HEK293 (cell line): ENCODE measurements around the gene TNFRSF25.

Experiments used
- CTCF ChIA-PET: fragments of 350-600 bp; formaldehyde crosslinking; extraction: SDS; loops from one replicate; lab custom pipeline; 2021; ENCODE audit warnings: antibody characterized with exemption; lab: Yijun Ruan, JAX
- POLR2A ChIA-PET: fragments of 300-600 bp; formaldehyde crosslinking; extraction: SDS; loops from one replicate; lab custom pipeline; 2020; ENCODE audit warnings: antibody characterized with exemption, inconsistent platforms; lab: Yijun Ruan, JAX
- H3K27ac ChIP-seq: fragments of 200-500 bp; sonication (Bioruptor generic); 2 replicates; pipeline ENCODE4 v1.5.1; 2014; ENCODE audit warnings: low read depth, low read length, control low read depth, inconsistent platforms; ENCODE audit errors: extremely low read depth
- H3K36me3 ChIP-seq, 2 experiments: fragments of 200-500 bp in 1 of 2; sonication (Bioruptor generic) in 1 of 2; 1 replicate in 1 of 2; 2 replicates in 1 of 2; pipeline ENCODE4 v1.5.1; 2014 to 2017; ENCODE audit warnings: inconsistent platforms in 2 of 2, low read length in 2 of 2; ENCODE audit not compliant: control insufficient read depth in 2 of 2, insufficient read depth in 1 of 2
- H3K4me1 ChIP-seq: fragments of 200-500 bp; sonication (Bioruptor generic); 2 replicates; pipeline ENCODE4 v1.5.1; 2014; ENCODE audit warnings: mild to moderate bottlenecking, low read length, inconsistent platforms; ENCODE audit not compliant: control insufficient read depth, insufficient read depth
- H3K4me3 ChIP-seq: 2 replicates; pipeline ENCODE4 v1.5.1; 2011; ENCODE audit warnings: low read depth, mild to moderate bottlenecking, control low read depth, low read length, moderate library complexity
- H3K9me3 ChIP-seq: fragments of 200-500 bp; sonication (Bioruptor generic); 2 replicates; pipeline ENCODE4 v1.5.1; 2014; ENCODE audit warnings: low read depth, low read length, inconsistent platforms; ENCODE audit not compliant: control insufficient read depth, insufficient read depth
- ATF2 ChIP-seq: fragments of 450-650 bp; formaldehyde crosslinking; IDR thresholded peaks from 2 replicates; pipeline ENCODE4 v1.5.1; 2016; ENCODE audit warnings: missing biosample characterization, missing genetic modification characterization, low read depth
- HIC1 ChIP-seq: fragments of 450-650 bp; formaldehyde crosslinking; IDR thresholded peaks from 2 replicates; pipeline ENCODE4 v1.5.1; 2016; ENCODE audit warnings: missing biosample characterization, missing genetic modification characterization
- KLF1 ChIP-seq: fragments of 450-650 bp; formaldehyde crosslinking; IDR thresholded peaks from 2 replicates; pipeline ENCODE4 v1.5.1; 2016; ENCODE audit warnings: missing biosample characterization, missing genetic modification characterization
- OVOL3 ChIP-seq: fragments of 450-650 bp; formaldehyde crosslinking; IDR thresholded peaks from 2 replicates; pipeline ENCODE4 v1.5.1; 2016; ENCODE audit warnings: missing biosample characterization, missing genetic modification characterization
- SALL2 ChIP-seq: fragments of 450-650 bp; formaldehyde crosslinking; IDR thresholded peaks from 2 replicates; pipeline ENCODE4 v1.5.0; 2017; ENCODE audit warnings: missing biosample characterization, mild to moderate bottlenecking, missing genetic modification characterization, borderline replicate concordance
- TRIM28 ChIP-seq: IDR thresholded peaks from 2 replicates; pipeline ENCODE4 v1.6.1; 2011; ENCODE audit warnings: low read length, control low read depth, borderline replicate concordance
- ZBTB20 ChIP-seq: fragments of 450-650 bp; formaldehyde crosslinking; IDR thresholded peaks from 2 replicates; pipeline ENCODE4 v1.5.1; 2016; ENCODE audit warnings: missing biosample characterization, missing genetic modification characterization
- ZBTB7A ChIP-seq: fragments of 450-650 bp; formaldehyde crosslinking; IDR thresholded peaks from 2 replicates; pipeline ENCODE4 v1.5.1; 2016; ENCODE audit warnings: low read depth, missing biosample characterization, missing genetic modification characterization
- ZNF140 ChIP-seq: fragments of 450-650 bp; formaldehyde crosslinking; IDR thresholded peaks from 2 replicates; pipeline ENCODE4 v1.5.1; 2016; ENCODE audit warnings: missing biosample characterization, missing genetic modification characterization
- ZNF211 ChIP-seq: fragments of 450-650 bp; formaldehyde crosslinking; IDR thresholded peaks from 2 replicates; pipeline ENCODE4 v1.5.1; 2016; ENCODE audit warnings: low read depth, missing biosample characterization, missing genetic modification characterization
- ZNF223 ChIP-seq: fragments of 450-650 bp; formaldehyde crosslinking; IDR thresholded peaks from 2 replicates; pipeline ENCODE4 v1.5.1; 2016; ENCODE audit warnings: missing biosample characterization, missing genetic modification characterization
- ZNF23 ChIP-seq: fragments of 450-650 bp; formaldehyde crosslinking; IDR thresholded peaks from 2 replicates; pipeline ENCODE4 v1.5.1; 2016; ENCODE audit warnings: missing biosample characterization, missing genetic modification characterization, borderline replicate concordance
- ZNF341 ChIP-seq: fragments of 450-650 bp; formaldehyde crosslinking; IDR thresholded peaks from 2 replicates; pipeline ENCODE4; 2016; ENCODE audit warnings: low read depth, missing biosample characterization, missing genetic modification characterization
- ZNF449 ChIP-seq: fragments of 450-650 bp; formaldehyde crosslinking; IDR thresholded peaks from 2 replicates; pipeline ENCODE4 v1.5.1; 2017; ENCODE audit warnings: missing biosample characterization, mild to moderate bottlenecking, missing genetic modification characterization, moderate library complexity
- ZNF544 ChIP-seq: fragments of 450-650 bp; formaldehyde crosslinking; IDR thresholded peaks from 2 replicates; pipeline ENCODE4 v1.5.0; 2017; ENCODE audit warnings: missing biosample characterization, missing genetic modification characterization
- ZNF585B ChIP-seq: fragments of 450-650 bp; formaldehyde crosslinking; IDR thresholded peaks from 2 replicates; pipeline ENCODE4 v1.5.1; 2016; ENCODE audit warnings: missing biosample characterization, missing genetic modification characterization
- ZNF600 ChIP-seq: fragments of 450-650 bp; formaldehyde crosslinking; IDR thresholded peaks from 2 replicates; pipeline ENCODE4 v1.5.1; 2016; ENCODE audit warnings: missing biosample characterization, missing genetic modification characterization
- ZNF621 ChIP-seq: fragments of 450-650 bp; formaldehyde crosslinking; IDR thresholded peaks from 2 replicates; pipeline ENCODE4 v1.5.1; 2017; ENCODE audit warnings: missing biosample characterization, missing genetic modification characterization
- ZNF623 ChIP-seq: fragments of 450-650 bp; formaldehyde crosslinking; IDR thresholded peaks from 2 replicates; pipeline ENCODE4 v1.5.1; 2016; ENCODE audit warnings: missing biosample characterization, missing genetic modification characterization
- ZNF768 ChIP-seq: fragments of 450-650 bp; formaldehyde crosslinking; IDR thresholded peaks from 2 replicates; pipeline ENCODE4 v1.5.1; 2018; ENCODE audit warnings: missing biosample characterization, mild to moderate bottlenecking, missing genetic modification characterization
- ZNF785 ChIP-seq: fragments of 450-650 bp; formaldehyde crosslinking; IDR thresholded peaks from 2 replicates; pipeline ENCODE4 v1.5.1; 2016; ENCODE audit warnings: missing biosample characterization, missing genetic modification characterization
- ZNF830 ChIP-seq: fragments of 450-650 bp; IDR thresholded peaks from 2 replicates; pipeline ENCODE4 v1.5.0; 2018; ENCODE audit warnings: missing biosample characterization, missing genetic modification characterization, low read depth, mild to moderate bottlenecking, moderate library complexity

TNFRSF25 gene

GRCh38 chr1:6427441-6428390 is 38.3 kb downstream of the TNFRSF25 start (continued):
- TF ChIP-seq ZNF544: no peak
- TF ChIP-seq, all 188 proteins: peak for 16

GRCh38 chr1:6426972-6427350 is 39.0 kb downstream of the TNFRSF25 start:
- TF ChIP-seq ZNF449 (tag by site-specific recombination) (no peak), HIC1 (tag by site-specific recombination) (peak; percentile 80)
- TF ChIP-seq, all 188 proteins: peak for 1
- CTCF ChIA-PET: interaction anchor here (0.5 to 1.4 kb wide), 3 partner anchors 11 to 66 kb away, joined by 3 to 13 read pairs (median 3); no protein-coding TSS in a partner anchor
- Histone ChIP-seq H3K9me3 (no peaks in the 10 kb centered on the region), H3K36me3 (no peaks in the 10 kb centered on the region), H3K4me3 (no peak overlapping the region), H3K4me1 (no peaks in the 10 kb centered on the region; the same call in 1 of the 2 replicates), H3K27ac (no peak overlapping the region)
- POLR2A ChIA-PET: no interaction called here

- TF ChIP-seq ZNF140 (no peak), KLF1 (tag by site-specific recombination) (peak; percentile 41; the same call in 1 of the 2 replicates), ZNF623 (no peak), ZBTB7A (no peak), ZNF23 (tag by site-specific recombination) (no peak), ZNF223 (tag by site-specific recombination) (no peak)
- no peaks in the 10 kb centered on the region for H3K36me3 ChIP-seq
- no peak overlapping the region for H3K4me3 ChIP-seq
- H3K4me1 ChIP-seq: no peaks in the 10 kb centered on the region; the same call in 1 of the 2 replicates
- no peak overlapping the region for H3K27ac ChIP-seq
- POLR2A ChIA-PET: no interaction called here
- H3K9me3 ChIP-seq: no peaks in the 10 kb centered on the region
- CTCF ChIA-PET: interaction anchor here (0.6 to 1.4 kb wide), 6 partner anchors 12 to 100 kb away, joined by 3 to 13 read pairs (median 3); no protein-coding TSS in a partner anchor
Observed at GRCh38 chr1:6426277-6426971, 39.5 kb downstream of the TNFRSF25 start.

DNA sequence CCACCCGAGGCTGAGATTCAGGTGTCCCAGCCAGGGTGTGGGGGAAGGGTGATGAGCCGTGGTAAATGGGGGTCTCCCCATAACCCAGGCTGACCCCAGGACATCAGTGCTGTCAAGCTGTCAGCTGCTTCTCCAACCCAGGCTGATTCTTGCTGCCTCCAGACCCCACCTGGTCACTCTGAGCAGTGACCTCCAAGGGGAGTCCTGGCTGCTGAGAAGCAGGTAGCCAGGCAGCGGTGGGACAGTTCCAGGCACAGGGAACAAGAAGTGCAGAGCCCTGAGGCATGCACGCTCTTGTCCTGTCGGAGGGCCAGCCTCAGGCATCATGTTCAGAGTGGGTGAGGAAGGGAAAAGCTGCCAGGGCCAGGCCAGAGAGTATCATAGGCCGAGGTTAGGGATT is 40.3 kb downstream of the TNFRSF25 start:
- no peaks in the 10 kb centered on the region for H3K36me3 ChIP-seq
- H3K4me3 ChIP-seq: no peak overlapping the region
- ChIA-PET POLR2A (interaction anchor here (0.5 kb wide), 1 partner anchor 182 kb away, joined by 3 read pairs; the partner anchor contains the start of gene HES3), CTCF (interaction anchor here (0.7 to 1.4 kb wide), 6 partner anchors 13 to 236 kb away, joined by 3 to 13 read pairs (median 3); no protein-coding TSS in a partner anchor)
- TF ChIP-seq SALL2 (tag by site-specific recombination): no peak
- no peak for TF ChIP-seq ZNF768 (tag by site-specific recombination)
- no peak for TF ChIP-seq ZNF785 (tag by site-specific recombination)
- no peak for TF ChIP-seq ZNF585B (tag by site-specific recombination)
- TF ChIP-seq OVOL3 (tag by site-specific recombination): no peak
- no peak for TF ChIP-seq ZBTB20
- no peak for TF ChIP-seq ATF2
- no peak for TF ChIP-seq ZNF341 (tag by site-specific recombination)
- no peak for TF ChIP-seq ZNF830 (tag by site-specific recombination)
- TF ChIP-seq ZNF211 (tag by site-specific recombination): no peak
- no peak for TF ChIP-seq ZNF621 (tag by site-specific recombination)
- no peak for TF ChIP-seq TRIM28
- TF ChIP-seq ZNF600 (tag by site-specific recombination): no peak
- no peak overlapping the region for H3K27ac ChIP-seq
- H3K4me1 ChIP-seq: no peaks in the 10 kb centered on the region; the same call in 1 of the 2 replicates
- no peaks in the 10 kb centered on the region for H3K9me3 ChIP-seq
